Esophagus squamous epithelium (tissue), 4 donors: ENCODE data around the gene PROP1.
"Not testable (repeated sequence)": the region's sequence is repeated elsewhere in the genome, so short reads cannot be mapped to it uniquely, and the experiment has no call there.

Experiments used
- POLR2A ChIP-seq, 4 donors: fragments of 450-650 bp; IDR thresholded peaks; one replicate each; pipeline ENCODE4 v1.6.1; 2017; ENCODE audit warnings: antibody characterized with exemption in 4 of 4, mild to moderate bottlenecking in 4 of 4, moderate library complexity in 3 of 4
- TF ChIP-seq, protein P1 (sequence below), 6 experiments: fragments of 450-650 bp in 4 of 6; fragments of 200-600 bp in 2 of 6; sonication (generic) in 2 of 6; IDR thresholded peaks; one replicate each; pipeline ENCODE4 v1.5.1; 2016 to 2019; ENCODE audit warnings: antibody characterized with exemption in 6 of 6, mild to moderate bottlenecking in 4 of 6, moderate library complexity in 4 of 6

DNA sequence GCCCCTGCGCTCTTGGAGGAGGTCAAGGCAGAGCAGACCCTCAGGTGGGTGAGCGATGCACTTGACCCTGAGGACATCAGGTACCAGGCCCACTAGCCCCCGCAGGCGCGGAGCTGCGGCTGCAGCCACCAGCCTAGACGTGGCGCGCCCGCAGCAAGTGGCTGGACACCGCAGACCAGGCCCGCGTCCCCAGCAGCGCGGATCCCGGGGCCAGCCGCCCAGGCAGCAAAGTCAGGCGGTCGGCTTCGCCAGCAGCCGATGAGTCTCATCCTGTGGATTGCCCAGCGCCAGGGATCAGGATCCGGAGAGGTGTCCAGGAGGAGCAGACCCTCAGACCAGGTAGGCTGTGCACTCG, 10.1 kb upstream of the PROP1 start:
- not testable (repeated sequence) for TF ChIP-seq POLR2A (IDR thresholded peaks at IDR 0.05)
- TF ChIP-seq, protein P1, sequence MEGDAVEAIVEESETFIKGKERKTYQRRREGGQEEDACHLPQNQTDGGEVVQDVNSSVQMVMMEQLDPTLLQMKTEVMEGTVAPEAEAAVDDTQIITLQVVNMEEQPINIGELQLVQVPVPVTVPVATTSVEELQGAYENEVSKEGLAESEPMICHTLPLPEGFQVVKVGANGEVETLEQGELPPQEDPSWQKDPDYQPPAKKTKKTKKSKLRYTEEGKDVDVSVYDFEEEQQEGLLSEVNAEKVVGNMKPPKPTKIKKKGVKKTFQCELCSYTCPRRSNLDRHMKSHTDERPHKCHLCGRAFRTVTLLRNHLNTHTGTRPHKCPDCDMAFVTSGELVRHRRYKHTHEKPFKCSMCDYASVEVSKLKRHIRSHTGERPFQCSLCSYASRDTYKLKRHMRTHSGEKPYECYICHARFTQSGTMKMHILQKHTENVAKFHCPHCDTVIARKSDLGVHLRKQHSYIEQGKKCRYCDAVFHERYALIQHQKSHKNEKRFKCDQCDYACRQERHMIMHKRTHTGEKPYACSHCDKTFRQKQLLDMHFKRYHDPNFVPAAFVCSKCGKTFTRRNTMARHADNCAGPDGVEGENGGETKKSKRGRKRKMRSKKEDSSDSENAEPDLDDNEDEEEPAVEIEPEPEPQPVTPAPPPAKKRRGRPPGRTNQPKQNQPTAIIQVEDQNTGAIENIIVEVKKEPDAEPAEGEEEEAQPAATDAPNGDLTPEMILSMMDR (IDR thresholded peaks at IDR 0.05): not testable (repeated sequence)
